GM12865 (cell line): ENCODE measurements around the gene ZBTB16.

Experiments
- DNase-seq: peaks from one replicate; pipeline ENCODE4 v3.0.0; 2010; ENCODE audit warnings: low read depth
- H3K4me3 ChIP-seq: 2 replicates; pipeline ENCODE4 v1.5.1; 2011; ENCODE audit warnings: mild to moderate bottlenecking, low read depth, low read length, control low read depth
- CTCF ChIP-seq: IDR thresholded peaks from 2 replicates; pipeline ENCODE4 v1.5.1; 2011; ENCODE audit warnings: low read length, control low read depth, low read depth, inconsistent platforms; ENCODE audit not compliant: insufficient read depth; ENCODE audit errors: missing control alignments

The ZBTB16 gene

GRCh38 chr11:114246321-114247069 is 187.0 kb downstream of the ZBTB16 start:
- H3K4me3 ChIP-seq, result no peak overlapping the region
- DNase-seq, result no peak
- TF ChIP-seq CTCF, result no peak

DNA sequence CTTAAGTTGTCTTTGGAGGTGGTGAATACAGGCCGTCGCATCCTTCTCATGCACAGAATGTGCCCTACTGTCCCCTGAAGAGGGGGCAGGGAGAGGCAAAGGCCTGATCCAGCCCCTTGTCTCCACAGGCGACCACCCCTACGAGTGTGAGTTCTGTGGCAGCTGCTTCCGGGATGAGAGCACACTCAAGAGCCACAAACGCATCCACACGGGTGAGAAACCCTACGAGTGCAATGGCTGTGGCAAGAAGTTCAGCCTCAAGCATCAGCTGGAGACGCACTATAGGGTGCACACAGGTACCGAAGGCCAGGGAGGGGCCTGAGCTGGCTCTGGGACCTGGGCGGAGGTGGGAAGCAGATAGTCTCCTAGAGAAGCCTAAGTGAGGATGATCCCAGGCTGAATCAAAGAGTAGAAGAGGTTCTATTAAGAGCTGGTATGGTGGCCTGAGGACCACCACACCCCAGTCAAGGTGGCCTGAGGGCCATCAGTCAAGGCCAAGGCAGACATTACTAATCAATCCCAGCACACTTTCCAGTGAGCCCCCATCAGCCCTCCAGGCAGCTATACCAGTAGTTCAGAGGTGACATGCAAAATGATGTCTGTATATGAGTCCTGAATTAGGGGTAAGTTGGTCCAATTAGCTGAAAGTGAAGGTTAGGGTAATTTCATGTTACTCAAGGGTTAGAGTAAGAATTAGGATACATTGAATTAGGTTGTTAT is 187.7 kb downstream of the ZBTB16 start:
- DNase-seq, result no peak
- no peak overlapping the region for H3K4me3 ChIP-seq
- no peak for TF ChIP-seq CTCF

DNA sequence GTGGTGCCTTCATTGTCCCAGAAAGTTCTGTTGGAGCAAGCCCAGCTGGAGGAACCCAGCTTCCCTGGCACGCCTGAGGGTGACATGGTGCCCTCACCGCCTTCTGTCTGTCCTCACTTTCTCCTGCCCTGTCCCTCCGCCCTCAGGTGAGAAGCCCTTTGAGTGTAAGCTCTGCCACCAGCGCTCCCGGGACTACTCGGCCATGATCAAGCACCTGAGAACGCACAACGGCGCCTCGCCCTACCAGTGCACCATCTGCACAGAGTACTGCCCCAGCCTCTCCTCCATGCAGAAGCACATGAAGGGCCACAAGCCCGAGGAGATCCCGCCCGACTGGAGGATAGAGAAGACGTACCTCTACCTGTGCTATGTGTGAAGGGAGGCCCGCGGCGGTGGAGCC is 190.7 kb downstream of the ZBTB16 start:
- DNase-seq, result no peak
- no peak overlapping the region for H3K4me3 ChIP-seq
- TF ChIP-seq CTCF, result no peak

GRCh38 chr11:114250993-114251814 is 191.7 kb downstream of the ZBTB16 start:
- no peak overlapping the region for H3K4me3 ChIP-seq
- DNase-seq, result no peak
- no peak for TF ChIP-seq CTCF

- TF ChIP-seq CTCF, result no peak
- no peak overlapping the region for H3K4me3 ChIP-seq
- DNase-seq, result no peak
Measured at GRCh38 chr11:114251815-114252337, 192.4 kb downstream of the ZBTB16 start.

DNA sequence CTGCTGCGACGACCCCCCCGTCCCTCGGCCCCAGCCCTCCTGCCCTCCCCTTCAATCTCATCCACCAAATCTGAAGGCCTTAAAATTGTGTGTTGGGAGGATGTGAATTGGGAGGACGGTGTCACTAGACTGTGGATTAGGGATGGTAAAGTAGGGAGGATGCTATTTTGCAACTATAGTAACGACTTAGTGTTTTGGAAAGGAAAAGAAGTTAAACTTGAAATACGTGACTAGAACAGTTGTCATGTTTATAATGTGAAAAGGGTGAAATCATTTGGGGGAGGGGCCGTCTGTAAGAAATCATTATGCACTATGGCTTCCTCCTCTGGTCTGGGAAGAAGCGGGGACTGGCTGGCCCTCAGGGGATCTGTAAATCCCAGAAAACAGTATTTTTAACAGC is 193.3 kb downstream of the ZBTB16 start:
- H3K4me3 ChIP-seq, result no peak overlapping the region
- TF ChIP-seq CTCF, result no peak
- no peak for DNase-seq
